HUES6 (cell line): Measurements from ENCODE around the gene POLD4.

ENCODE experiments used
- H3K27ac ChIP-seq: 2 replicates; pipeline ENCODE4 v1.7.0; 2013; ENCODE audit warnings: low read depth, mild to moderate bottlenecking, low read length, inconsistent platforms
- H3K27me3 ChIP-seq: 2 replicates; pipeline ENCODE4 v1.6.1; 2013; ENCODE audit warnings: low read length; ENCODE audit not compliant: control insufficient read depth, insufficient read depth
- H3K36me3 ChIP-seq: 2 replicates; pipeline ENCODE4 v1.6.1; 2013; ENCODE audit warnings: low read length; ENCODE audit not compliant: control insufficient read depth, insufficient read depth
- H3K4me1 ChIP-seq: 2 replicates; pipeline ENCODE4 v1.6.1; 2013; ENCODE audit warnings: low read length; ENCODE audit not compliant: control insufficient read depth, insufficient read depth
- H3K4me3 ChIP-seq: 2 replicates; pipeline ENCODE4 v1.5.1; 2013; ENCODE audit warnings: low read depth, low read length
- H3K9ac ChIP-seq: one replicate; pipeline ENCODE4 v1.6.1; 2013; ENCODE audit warnings: mild to moderate bottlenecking, low read length
- H3K9me3 ChIP-seq: 2 replicates; pipeline ENCODE4 v1.6.1; 2013; ENCODE audit warnings: low read depth, low read length; ENCODE audit not compliant: control insufficient read depth, insufficient read depth

The POLD4 gene

DNA sequence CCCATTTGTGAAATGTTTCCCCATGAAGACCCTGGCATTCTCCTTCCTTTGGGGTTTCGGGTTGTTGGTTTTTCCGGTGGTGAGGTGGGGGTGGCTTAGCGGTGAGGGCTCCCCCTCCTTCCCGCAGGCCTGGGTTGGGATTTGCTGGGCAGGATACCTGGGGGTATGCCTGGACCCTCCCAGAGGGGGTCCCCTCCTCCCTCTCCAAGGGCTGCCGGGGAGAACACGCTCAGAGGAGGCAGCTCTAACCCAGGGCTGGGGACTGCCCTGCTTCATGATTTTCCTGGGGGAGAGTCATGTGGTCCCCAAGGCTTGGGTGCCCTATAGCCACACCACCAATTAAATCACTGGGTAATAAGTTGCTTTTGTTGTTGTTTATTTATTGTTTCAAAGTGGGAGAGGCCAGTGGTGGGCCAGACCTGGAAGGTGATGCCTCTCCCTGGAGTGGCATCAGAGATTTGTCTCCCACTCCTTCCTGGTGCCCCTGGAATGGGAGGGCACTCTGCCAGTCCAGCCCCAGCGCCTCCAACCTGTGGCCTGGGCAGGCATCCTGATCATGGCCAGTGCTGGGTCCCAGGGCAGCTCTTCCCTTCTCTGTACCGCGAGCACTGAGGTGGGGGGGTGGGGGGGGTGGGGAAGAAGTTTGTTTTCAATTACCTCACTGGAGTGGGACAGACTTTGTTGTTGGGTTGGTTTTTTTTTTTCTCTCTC, 21.4 kb upstream of the POLD4 start:
- no peaks in the 10 kb centered on the region for H3K9me3 ChIP-seq
- no peaks in the 10 kb centered on the region for H3K36me3 ChIP-seq
- peaks cover 60% of the 10 kb centered on the region for H3K4me1 ChIP-seq
- peak overlapping the region; percentile 80 for H3K9ac ChIP-seq
- H3K27ac ChIP-seq = peak overlapping the region; percentile 73; the same call in 1 of the 2 replicates
- peaks cover 30% of the 10 kb centered on the region for H3K27me3 ChIP-seq
- peak overlapping the region; percentile 58 for H3K4me3 ChIP-seq

GRCh38 chr11:67373648-67374570, 20.6 kb upstream of the POLD4 start:
- H3K27ac ChIP-seq = peak overlapping the region; percentile 73; the same call in 1 of the 2 replicates
- H3K36me3 ChIP-seq = no peaks in the 10 kb centered on the region
- peak overlapping the region; percentile 80 for H3K9ac ChIP-seq
- H3K27me3 ChIP-seq = peaks cover 36% of the 10 kb centered on the region
- H3K9me3 ChIP-seq = no peaks in the 10 kb centered on the region
- peak overlapping the region; percentile 58 for H3K4me3 ChIP-seq
- peaks cover 54% of the 10 kb centered on the region for H3K4me1 ChIP-seq

DNA sequence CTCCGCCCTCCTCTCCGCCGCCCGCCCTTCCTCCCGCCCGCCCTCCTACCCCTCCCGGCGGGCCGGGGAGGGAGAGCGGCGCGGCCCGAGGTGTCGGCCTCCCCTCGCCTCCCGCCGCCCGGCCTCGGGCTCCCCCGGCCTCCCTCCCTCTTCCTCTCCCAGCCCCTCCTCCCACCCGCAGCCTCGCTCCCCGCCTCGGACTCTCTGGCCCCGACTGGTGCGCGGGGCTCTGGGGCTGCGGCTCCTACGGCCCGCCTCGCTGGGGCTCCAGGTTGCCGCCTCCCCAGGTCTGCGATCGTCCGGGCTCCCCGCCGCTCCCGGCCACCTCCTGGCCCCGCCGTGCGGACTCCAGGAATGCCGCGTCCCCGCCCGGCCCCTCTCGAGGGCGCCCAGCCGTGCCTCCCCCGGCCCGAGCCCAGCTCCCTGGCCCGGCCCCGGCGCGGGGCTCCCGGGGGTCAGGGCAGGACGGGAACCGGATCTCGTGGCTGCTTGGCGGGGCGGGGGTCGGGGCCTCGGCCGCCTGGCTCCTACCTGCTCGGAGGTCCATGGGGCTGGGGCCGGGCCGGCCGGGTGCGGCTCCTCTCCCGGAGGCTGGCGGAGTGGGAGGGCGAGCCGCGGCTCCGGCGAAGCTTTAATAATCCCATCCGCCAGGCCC, 19.8 kb upstream of the POLD4 start, which contains the start of gene CLCF1:
CLCF1 (minus strand) TSS at position 606 of the 655 bp plus-strand sequence; CDS start at position 547, 59 bp downstream.
- Histone ChIP-seq H3K27me3 (peaks cover 36% of the 10 kb centered on the region), H3K27ac (peak within 1 kb of the TSS; percentile 73; the same call in 1 of the 2 replicates)

GRCh38 chr11:67372321-67372992, 19.1 kb upstream of the POLD4 start:
- Histone ChIP-seq H3K9me3 (no peaks in the 10 kb centered on the region), H3K4me3 (peak overlapping the region; percentile 58), H3K27ac (no peak overlapping the region), H3K4me1 (peaks cover 50% of the 10 kb centered on the region), H3K36me3 (no peaks in the 10 kb centered on the region), H3K9ac (peak overlapping the region; percentile 43), H3K27me3 (peaks cover 33% of the 10 kb centered on the region)

More for the DNA sequence above, 19.8 kb upstream of the POLD4 start, which contains the start of gene CLCF1:
- Histone ChIP-seq H3K9me3 (no peaks in the 10 kb centered on the region), H3K4me1 (peaks cover 50% of the 10 kb centered on the region), H3K36me3 (no peaks in the 10 kb centered on the region), H3K9ac (peak within 1 kb of the TSS; percentile 80), H3K4me3 (peak within 1 kb of the TSS; percentile 58)

DNA sequence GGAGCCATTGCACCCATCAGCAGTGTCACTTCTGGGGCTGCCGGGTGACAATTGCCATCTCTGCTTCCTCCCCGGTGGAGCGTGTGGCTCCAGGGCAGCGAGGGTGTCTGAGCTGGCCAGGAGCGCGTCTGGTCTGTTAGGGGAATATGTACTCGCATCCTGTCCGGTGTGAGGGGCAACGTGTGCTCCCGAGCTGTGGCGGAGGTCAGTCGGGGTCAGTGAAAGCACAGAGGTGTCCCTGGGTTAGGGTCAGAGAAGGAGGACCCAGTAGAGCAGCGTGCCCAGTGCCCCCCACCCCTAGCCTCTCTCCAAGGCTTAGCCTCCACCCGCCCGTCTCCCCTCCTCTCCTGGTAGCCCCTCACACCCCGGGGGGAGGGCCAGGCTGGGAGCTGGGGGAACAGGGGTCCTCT, 18.6 kb upstream of the POLD4 start:
- no peaks in the 10 kb centered on the region for H3K9me3 ChIP-seq
- H3K27ac ChIP-seq = no peak overlapping the region
- peaks cover 49% of the 10 kb centered on the region for H3K4me1 ChIP-seq
- H3K9ac ChIP-seq = peak overlapping the region; percentile 30
- peaks cover 28% of the 10 kb centered on the region for H3K27me3 ChIP-seq
- peak overlapping the region; percentile 57 for H3K4me3 ChIP-seq
- no peaks in the 10 kb centered on the region for H3K36me3 ChIP-seq

GRCh38 chr11:67371189-67371910, 18.0 kb upstream of the POLD4 start:
- Histone ChIP-seq H3K4me3 (peak overlapping the region; percentile 57), H3K9me3 (no peaks in the 10 kb centered on the region), H3K36me3 (no peaks in the 10 kb centered on the region), H3K9ac (no peak overlapping the region), H3K27me3 (peaks cover 22% of the 10 kb centered on the region), H3K27ac (no peak overlapping the region), H3K4me1 (peaks cover 47% of the 10 kb centered on the region)

GRCh38 chr11:67370351-67371076, 17.2 kb upstream of the POLD4 start:
- Histone ChIP-seq H3K9me3 (no peaks in the 10 kb centered on the region), H3K36me3 (no peaks in the 10 kb centered on the region), H3K27me3 (peaks cover 15% of the 10 kb centered on the region; the same call in 1 of the 2 replicates), H3K9ac (no peak overlapping the region), H3K4me1 (peaks cover 48% of the 10 kb centered on the region), H3K4me3 (no peak overlapping the region), H3K27ac (no peak overlapping the region)

GRCh38 chr11:67369801-67370284, 16.5 kb upstream of the POLD4 start:
- Histone ChIP-seq H3K27ac (no peak overlapping the region), H3K4me1 (peaks cover 47% of the 10 kb centered on the region), H3K36me3 (no peaks in the 10 kb centered on the region), H3K9ac (no peak overlapping the region), H3K9me3 (no peaks in the 10 kb centered on the region), H3K4me3 (no peak overlapping the region), H3K27me3 (peaks cover 13% of the 10 kb centered on the region; the same call in 1 of the 2 replicates)

- no peaks in the 10 kb centered on the region for H3K36me3 ChIP-seq
- H3K9ac ChIP-seq = no peak overlapping the region
- H3K27me3 ChIP-seq = peaks cover 13% of the 10 kb centered on the region; the same call in 1 of the 2 replicates
- peaks cover 41% of the 10 kb centered on the region for H3K4me1 ChIP-seq
- H3K27ac ChIP-seq = no peak overlapping the region
- no peak overlapping the region for H3K4me3 ChIP-seq
- no peaks in the 10 kb centered on the region for H3K9me3 ChIP-seq
Observed at GRCh38 chr11:67369275-67369674, 15.9 kb upstream of the POLD4 start.
